Anterior cingulate cortex (tissue), 58 donors: ENCODE data around the gene ACTN2.

Experiments
- DNase-seq, 58 donors: peaks; one replicate each; lab custom pipeline; 2025; lab: John Stamatoyannopoulos, UW

Gene ACTN2

GRCh38 chr1:236762410-236762809 is 76.1 kb downstream of the ACTN2 start:
- DNase-seq: peak in 2 of 58 donors; percentile 7 to 12

- no peak for DNase-seq
Measured at GRCh38 chr1:236765831-236766230, 79.5 kb downstream of the ACTN2 start.

GRCh38 chr1:236766506-236766905 is 80.2 kb downstream of the ACTN2 start:
- DNase-seq: no peak

- no peak for DNase-seq
Measured at GRCh38 chr1:236767276-236767675, 81.0 kb downstream of the ACTN2 start.

- DNase-seq: no peak
Measured at GRCh38 chr1:236768601-236769000, 82.3 kb downstream of the ACTN2 start.

- no peak for DNase-seq
Measured at GRCh38 chr1:236773919-236774318, 87.6 kb downstream of the ACTN2 start.

GRCh38 chr1:236774926-236775325 is 88.6 kb downstream of the ACTN2 start:
- no peak for DNase-seq

- no peak for DNase-seq
Measured at GRCh38 chr1:236779312-236779711, 93.0 kb downstream of the ACTN2 start.

GRCh38 chr1:236785477-236785876 is 99.2 kb downstream of the ACTN2 start:
- no peak for DNase-seq

- DNase-seq: no peak
Measured at GRCh38 chr1:236786453-236786852, 100.2 kb downstream of the ACTN2 start.

GRCh38 chr1:236794585-236795034 is 108.3 kb downstream of the ACTN2 start:
- DNase-seq: no peak

GRCh38 chr1:236795035-236795756 is 108.9 kb downstream of the ACTN2 start, which contains the start of gene MTR:
Gene MTR (plus strand): TSS chr1:236795292. CDS start chr1:236795704, 412 bp downstream.
- peak; percentile 69 to 99 (median 97) for DNase-seq

- peak in 6 of 58 donors; percentile 15 to 46 (median 38) for DNase-seq
Measured at GRCh38 chr1:236795757-236796667, 109.7 kb downstream of the ACTN2 start.

- DNase-seq: no peak
Measured at GRCh38 chr1:236799001-236799400, 112.7 kb downstream of the ACTN2 start.

- DNase-seq: no peak
Measured at GRCh38 chr1:236800002-236800620, 113.8 kb downstream of the ACTN2 start.

- DNase-seq: no peak
Measured at GRCh38 chr1:236800623-236801022, 114.3 kb downstream of the ACTN2 start.

GRCh38 chr1:236802264-236802663 is 116.0 kb downstream of the ACTN2 start:
- no peak for DNase-seq

GRCh38 chr1:236806634-236807033 is 120.3 kb downstream of the ACTN2 start:
- DNase-seq: no peak

- no peak for DNase-seq
Measured at GRCh38 chr1:236808005-236808404, 121.7 kb downstream of the ACTN2 start.

- DNase-seq: no peak
Measured at GRCh38 chr1:236808564-236809130, 122.3 kb downstream of the ACTN2 start.

- DNase-seq: peak in 15 of 58 donors; percentile 0 to 43 (median 6)
Measured at GRCh38 chr1:236809148-236809547, 122.8 kb downstream of the ACTN2 start.
